ENCODE measurements around the gene GRM4.

GRM4 gene

GRCh38 chr6:34035704-34036356 lies 110.1 kb downstream of the GRM4 start:
- DNase-seq (ENCODE audit: insufficient read length, low spot score) (no peak), FAIRE-seq (no peak)
- TF ChIP-seq CTCF (IDR thresholded peaks at IDR 0.05; ENCODE audit: insufficient read depth, missing control alignments), result no peak

GRCh38 chr6:34035161-34035560 lies 110.7 kb downstream of the GRM4 start:
- no peak for DNase-seq (ENCODE audit: insufficient read length, low spot score)
- no peak for FAIRE-seq
- no peak for TF ChIP-seq CTCF (IDR thresholded peaks at IDR 0.05; ENCODE audit: insufficient read depth, missing control alignments)

- no peak for DNase-seq (ENCODE audit: insufficient read length, low spot score)
- TF ChIP-seq CTCF (IDR thresholded peaks at IDR 0.05; ENCODE audit: insufficient read depth, missing control alignments), result no peak
- FAIRE-seq, result no peak
Measured at GRCh38 chr6:34032856-34033255, 113.0 kb downstream of the GRM4 start.

- no peak for TF ChIP-seq CTCF (IDR thresholded peaks at IDR 0.05; ENCODE audit: insufficient read depth, missing control alignments)
- no peak for FAIRE-seq
- DNase-seq (ENCODE audit: insufficient read length, low spot score), result peak; percentile 89
Measured at GRCh38 chr6:34031625-34032383, 114.1 kb downstream of the GRM4 start.

- DNase-seq (ENCODE audit: insufficient read length, low spot score), result no peak
- no peak for FAIRE-seq
- no peak for TF ChIP-seq CTCF (IDR thresholded peaks at IDR 0.05; ENCODE audit: insufficient read depth, missing control alignments)
Measured at GRCh38 chr6:34030831-34031624, 114.9 kb downstream of the GRM4 start.

GRCh38 chr6:34029489-34030280 lies 116.2 kb downstream of the GRM4 start:
- DNase-seq (ENCODE audit: insufficient read length, low spot score) (no peak), FAIRE-seq (no peak)
- no peak for TF ChIP-seq CTCF (IDR thresholded peaks at IDR 0.05; ENCODE audit: insufficient read depth, missing control alignments)

Data from D721Med (cell line).